Karpas-422 (cell line): ENCODE measurements around the gene CEP104. TPM values are rescaled to one million over a fixed set of nuclear protein-coding genes. Genes with fewer than 3 reads are reported as not detected.

ENCODE experiments used
- DNase-seq: peaks from one replicate; pipeline ENCODE4 v3.0.0-alpha.2; 2015
- H2AFZ ChIP-seq: fragments of 200-600 bp; sonication (generic); 2 replicates; pipeline ENCODE4 v1.6.1; 2014; ENCODE audit warnings: antibody characterized with exemption, low read length, mixed read lengths
- H3K27ac ChIP-seq: fragments of 200-600 bp; sonication (generic); 2 replicates; pipeline ENCODE4 v1.5.1; 2014; ENCODE audit warnings: mild to moderate bottlenecking, low read length, moderate library complexity
- H3K27me3 ChIP-seq: fragments of 200-600 bp; sonication (generic); 2 replicates; pipeline ENCODE4 v1.6.1; 2014; ENCODE audit warnings: low read length, mixed read lengths
- H3K36me3 ChIP-seq: fragments of 200-600 bp; sonication (generic); 2 replicates; pipeline ENCODE4 v1.6.1; 2014; ENCODE audit warnings: low read length, mixed read lengths; ENCODE audit not compliant: insufficient read depth
- H3K4me1 ChIP-seq: fragments of 200-600 bp; sonication (generic); 2 replicates; pipeline ENCODE4 v1.6.1; 2014; ENCODE audit warnings: mild to moderate bottlenecking, low read length, mixed read lengths
- H3K4me2 ChIP-seq: fragments of 200-600 bp; sonication (generic); 2 replicates; pipeline ENCODE4 v1.6.1; 2014; ENCODE audit warnings: low read length, low read depth, mild to moderate bottlenecking; ENCODE audit not compliant: poor library complexity, severe bottlenecking
- H3K4me3 ChIP-seq: fragments of 200-600 bp; sonication (generic); 2 replicates; pipeline ENCODE4 v1.5.1; 2014; ENCODE audit warnings: mild to moderate bottlenecking, antibody characterized with exemption, low read length, mixed read lengths
- H3K79me2 ChIP-seq: fragments of 200-600 bp; sonication (generic); 2 replicates; pipeline ENCODE4 v1.6.1; 2014; ENCODE audit warnings: mild to moderate bottlenecking, low read length, mixed read lengths
- H3K9ac ChIP-seq: fragments of 200-600 bp; sonication (generic); 2 replicates; pipeline ENCODE4 v1.6.0; 2014; ENCODE audit warnings: low read length
- H3K9me2 ChIP-seq: fragments of 200-600 bp; sonication (generic), shearing (Covaris generic); replicated peaks from 2 replicates; pipeline ENCODE4 v1.6.0; 2014; ENCODE audit warnings: mild to moderate bottlenecking, low read length, moderate library complexity; ENCODE audit not compliant: insufficient read depth
- H3K9me3 ChIP-seq: fragments of 300-700, 200-600 bp; sonication (generic); 2 replicates; pipeline ENCODE4 v1.6.1; 2014; ENCODE audit warnings: low read length, mixed read lengths
- H4K20me1 ChIP-seq: fragments of 200-600 bp; sonication (generic); 2 replicates; pipeline ENCODE4 v1.6.1; 2014; ENCODE audit warnings: mild to moderate bottlenecking, antibody characterized with exemption, low read length, low read depth; ENCODE audit not compliant: insufficient read depth
- small RNA-seq: library from RNA; depleted of rRNA; stranded (forward); fragments of <200 nt; gene quantifications from one replicate; pipeline ENCODE3, GENCODE V24; 2014
- total RNA-seq: library from RNA; depleted of rRNA; stranded (reverse); fragments of >200 nt; shearing (Covaris generic); gene quantifications from 2 replicates; pipeline ENCODE4 v1.2.3, GENCODE V29; 2014; ENCODE audit warnings: low replicate concordance; rRNA removed

CEP104 gene
- total RNA-seq, 1 experiment from 2014 or later = 19.9 TPM

GRCh38 chr1:3763351-3764125 lies 93.5 kb downstream of the CEP104 start:
- Histone ChIP-seq H3K4me2 (no peak overlapping the region), H3K4me3 (no peak overlapping the region), H4K20me1 (no peaks in the 10 kb centered on the region), H3K9ac (no peak overlapping the region), H3K27ac (no peak overlapping the region), H3K27me3 (no peaks in the 10 kb centered on the region), H3K9me2 (no peaks in the 10 kb centered on the region), H3K9me3 (no peaks in the 10 kb centered on the region), H3K4me1 (no peaks in the 10 kb centered on the region), H3K36me3 (no peaks in the 10 kb centered on the region), H2AFZ (no peak overlapping the region), H3K79me2 (no peaks in the 10 kb centered on the region)
- DNase-seq = no peak

GRCh38 chr1:3762873-3763228 lies 94.2 kb downstream of the CEP104 start:
- no peak overlapping the region for H3K27ac ChIP-seq
- no peak for DNase-seq
- no peaks in the 10 kb centered on the region for H4K20me1 ChIP-seq
- H3K9ac ChIP-seq = no peak overlapping the region
- no peak overlapping the region for H2AFZ ChIP-seq
- no peak overlapping the region for H3K4me3 ChIP-seq
- H3K27me3 ChIP-seq = no peaks in the 10 kb centered on the region
- H3K4me2 ChIP-seq = no peak overlapping the region
- H3K9me2 ChIP-seq = no peaks in the 10 kb centered on the region
- no peaks in the 10 kb centered on the region for H3K4me1 ChIP-seq
- H3K79me2 ChIP-seq = no peaks in the 10 kb centered on the region
- H3K9me3 ChIP-seq = no peaks in the 10 kb centered on the region
- no peaks in the 10 kb centered on the region for H3K36me3 ChIP-seq

GRCh38 chr1:3762151-3762872 lies 94.7 kb downstream of the CEP104 start:
- no peaks in the 10 kb centered on the region for H3K4me1 ChIP-seq
- H3K79me2 ChIP-seq = no peaks in the 10 kb centered on the region
- no peaks in the 10 kb centered on the region for H3K9me2 ChIP-seq
- DNase-seq = no peak
- no peaks in the 10 kb centered on the region for H3K27me3 ChIP-seq
- H3K36me3 ChIP-seq = no peaks in the 10 kb centered on the region
- H3K9me3 ChIP-seq = no peaks in the 10 kb centered on the region
- no peak overlapping the region for H3K9ac ChIP-seq
- no peak overlapping the region for H3K4me2 ChIP-seq
- no peaks in the 10 kb centered on the region for H4K20me1 ChIP-seq
- H3K27ac ChIP-seq = no peak overlapping the region
- H3K4me3 ChIP-seq = no peak overlapping the region
- no peak overlapping the region for H2AFZ ChIP-seq

Small RNA genes within 50 kb of the gene (small RNA-seq; reads per million reads assigned to genes)
- gene RN7SL574P = not detected

Other genes starting within 250 kb of the CEP104 start
- gene MEGF6, start 245.7 kb downstream of the CEP104 start, total RNA-seq = not detected in 2 replicates
- gene TPRG1L, start 232.2 kb downstream of the CEP104 start, total RNA-seq = 10.2 and 14.4 TPM in 2 replicates
- 37.2 and 46.7 TPM in 2 replicates for gene WRAP73, start 207.1 kb downstream of the CEP104 start, total RNA-seq
- gene TP73, start 204.7 kb downstream of the CEP104 start, total RNA-seq = 0.52 and 0.94 TPM in 2 replicates
- not detected in 2 replicates for gene CCDC27, start 104.8 kb downstream of the CEP104 start, total RNA-seq
- 0.87 TPM in 1 of 2 replicates, not detected in the other for gene SMIM1, start 84.5 kb downstream of the CEP104 start, total RNA-seq
- 10.2 and 29.1 TPM in 2 replicates for gene LRRC47, start 60.7 kb downstream of the CEP104 start, total RNA-seq
- 11.9 and 15.2 TPM in 2 replicates for gene DFFB, start 265 bp upstream of the CEP104 start, total RNA-seq
- 17.4 and 25.5 TPM in 2 replicates for gene C1orf174, start 43.1 kb upstream of the CEP104 start, total RNA-seq